ENCODE results near the gene SSBP3. TPM values are rescaled to one million over a fixed set of nuclear protein-coding genes. Genes with fewer than 3 reads are reported as not detected.

Gene SSBP3
- total RNA-seq, 4 donors from 2014 or later: 19.3 to 40.5 (median 31.3) TPM

- no peak for TF ChIP-seq CTCF (IDR thresholded peaks at IDR 0.05)
- TF ChIP-seq POLR2A (IDR thresholded peaks at IDR 0.05): no peak
- no peak for DNase-seq (ENCODE audit: low spot score in 2 of 2)
These were observed 40.3 kb downstream of the SSBP3 start for GRCh38 chr1:54365847-54366246.

GRCh38 chr1:54365398-54365797, 40.8 kb downstream of the SSBP3 start:
- no peak for DNase-seq (ENCODE audit: low spot score in 2 of 2)
- TF ChIP-seq CTCF (IDR thresholded peaks at IDR 0.05) (no peak), POLR2A (IDR thresholded peaks at IDR 0.05) (no peak)
- no peak overlapping the region for H3K4me3 ChIP-seq (ENCODE audit: low read depth, poor library complexity, severe bottlenecking)
- WGBS, 2 donors: 54 to 80% methylated on average over 7 of the region's 7 CpGs
- intact Hi-C loops (cut with DNase I; ENCODE audit: low total_unique reads): no loop called here

More at GRCh38 chr1:54365847-54366246, 40.3 kb downstream of the SSBP3 start:
- no peak overlapping the region for H3K4me3 ChIP-seq (ENCODE audit: low read depth, poor library complexity, severe bottlenecking)
- intact Hi-C loops (cut with DNase I; ENCODE audit: low total_unique reads): no loop called here
- 76 to 84% methylated on average over 3 of the region's 3 CpGs for WGBS, 2 donors

DNA sequence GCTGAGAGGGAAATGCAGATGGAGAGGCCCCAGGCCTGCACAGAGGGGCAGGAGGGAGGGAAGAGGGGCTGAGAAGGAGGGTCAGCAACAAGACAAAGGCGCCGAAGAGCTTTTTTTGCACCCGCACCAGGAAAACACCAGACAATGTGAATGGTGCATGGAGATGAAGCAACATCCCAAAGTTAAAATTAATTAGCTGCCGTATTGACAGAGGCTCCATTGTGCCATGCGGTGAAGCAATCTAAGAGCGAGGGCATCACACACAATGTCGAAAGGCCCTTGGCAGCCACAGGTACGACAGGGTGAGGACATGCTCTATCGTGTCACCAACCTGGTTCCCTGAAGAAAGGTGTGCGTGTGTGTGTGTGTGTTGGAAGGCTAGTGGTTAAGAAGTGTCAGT, 41.2 kb downstream of the SSBP3 start:
- DNase-seq (ENCODE audit: low spot score in 2 of 2): no peak
- intact Hi-C loops (cut with DNase I; ENCODE audit: low total_unique reads): no loop called here
- TF ChIP-seq CTCF (IDR thresholded peaks at IDR 0.05): no peak
- no peak for TF ChIP-seq POLR2A (IDR thresholded peaks at IDR 0.05)
- 70 to 78% methylated on average over 10 of the region's 10 CpGs for WGBS, 2 donors
- no peak overlapping the region for H3K4me3 ChIP-seq (ENCODE audit: low read depth, poor library complexity, severe bottlenecking)

GRCh38 chr1:54364582-54364981, 41.6 kb downstream of the SSBP3 start:
- WGBS, 2 donors: 70 to 84% methylated on average over 5 of the region's 5 CpGs

DNA sequence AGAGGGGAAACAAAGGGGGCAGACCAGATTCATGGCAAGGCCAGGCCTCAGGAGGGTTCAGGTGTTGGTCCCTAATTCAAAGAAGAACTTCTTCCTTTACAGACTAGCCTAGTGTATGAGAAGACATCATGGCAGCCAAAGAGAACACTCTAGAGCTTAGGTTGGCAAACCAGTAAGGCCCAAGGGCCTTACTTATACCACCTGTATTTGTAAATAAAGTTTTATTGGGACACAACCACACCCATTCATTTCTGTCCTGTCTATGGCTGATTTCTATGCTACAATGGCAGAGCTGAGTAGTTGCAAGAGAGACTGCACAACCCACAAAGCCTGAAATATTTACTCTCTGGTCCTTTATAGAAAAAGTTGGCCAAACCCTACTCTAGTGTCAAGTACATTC, 42.3 kb downstream of the SSBP3 start:
- TF ChIP-seq CTCF (IDR thresholded peaks at IDR 0.05): no peak
- TF ChIP-seq POLR2A (IDR thresholded peaks at IDR 0.05): no peak
- no peak overlapping the region for H3K4me3 ChIP-seq (ENCODE audit: low read depth, poor library complexity, severe bottlenecking)
- no peak for DNase-seq (ENCODE audit: low spot score in 2 of 2)
- intact Hi-C loops (cut with DNase I; ENCODE audit: low total_unique reads): no loop called here

More at GRCh38 chr1:54364582-54364981, 41.6 kb downstream of the SSBP3 start:
- DNase-seq (ENCODE audit: low spot score in 2 of 2): no peak
- intact Hi-C loops (cut with DNase I; ENCODE audit: low total_unique reads): no loop called here
- no peak overlapping the region for H3K4me3 ChIP-seq (ENCODE audit: low read depth, poor library complexity, severe bottlenecking)
- TF ChIP-seq POLR2A (IDR thresholded peaks at IDR 0.05) (no peak), CTCF (IDR thresholded peaks at IDR 0.05) (no peak)

- WGBS, 2 donors: 77 to 91% methylated on average over 2 of the region's 2 CpGs
- intact Hi-C loops (cut with DNase I; ENCODE audit: low total_unique reads): no loop called here
- TF ChIP-seq CTCF (IDR thresholded peaks at IDR 0.05): no peak
- H3K4me3 ChIP-seq (ENCODE audit: low read depth, poor library complexity, severe bottlenecking): no peak overlapping the region
- no peak for DNase-seq (ENCODE audit: low spot score in 2 of 2)
These were observed 43.3 kb downstream of the SSBP3 start for GRCh38 chr1:54362881-54363340.
